BJ (cell line): Measurements from ENCODE around the gene TJP3. TPM values are rescaled to one million over a fixed set of nuclear protein-coding genes. Genes with fewer than 3 reads are reported as not detected.

ENCODE experiments used
- CTCF ChIA-PET: fragments of 350-600 bp; formaldehyde crosslinking; extraction: SDS; loops from one replicate; lab custom pipeline; 2021; ENCODE audit warnings: antibody characterized with exemption, inconsistent platforms; lab: Yijun Ruan, JAX
- POLR2A ChIA-PET: fragments of 300-600 bp; sonication (Branson Sonifier 250); formaldehyde crosslinking; extraction: SDS; loops from one replicate; lab custom pipeline; 2021; ENCODE audit warnings: antibody characterized with exemption; lab: Charles Lee
- DNase-seq: peaks from one replicate; pipeline ENCODE4 v3.0.0-alpha.2; 2011; ENCODE audit warnings: low read depth
- H3K27me3 ChIP-seq: 2 replicates; pipeline ENCODE4 v1.6.0; 2011; ENCODE audit warnings: low read length; ENCODE audit not compliant: control insufficient read depth, insufficient read depth
- H3K36me3 ChIP-seq: 2 replicates; pipeline ENCODE4 v1.5.1; 2011; ENCODE audit warnings: low read length; ENCODE audit not compliant: control insufficient read depth, insufficient read depth
- H3K4me3 ChIP-seq: 2 replicates; pipeline ENCODE4 v1.5.1; 2011; ENCODE audit warnings: low read depth, mild to moderate bottlenecking, control low read depth, low read length
- CTCF ChIP-seq: IDR thresholded peaks from 2 replicates; pipeline ENCODE4 v1.5.1; 2011; ENCODE audit warnings: low read depth, mild to moderate bottlenecking, control low read depth, inconsistent platforms, low read length, moderate library complexity; ENCODE audit not compliant: insufficient read depth
- polyA plus RNA-seq: library from polyadenylated mRNA; depleted of rRNA; stranded (reverse); fragments of >200 nt; gene quantifications from 2 replicates; pipeline ENCODE4 v1.2.3, GENCODE V29; 2011

TJP3 gene
- polyA plus RNA-seq, 1 experiment: not detected

GRCh38 chr19:3679138-3679537 lies 29.0 kb upstream of the TJP3 start:
- no peaks in the 10 kb centered on the region for H3K27me3 ChIP-seq
- ChIA-PET POLR2A (no interaction called here), CTCF (interaction anchor here (1.5 kb wide), 1 partner anchor 11 kb away, joined by 3 read pairs; no protein-coding TSS in a partner anchor)
- no peak overlapping the region for H3K4me3 ChIP-seq
- TF ChIP-seq CTCF: no peak
- H3K36me3 ChIP-seq: peaks cover 9% of the 10 kb centered on the region
- DNase-seq: no peak

- H3K27me3 ChIP-seq: no peaks in the 10 kb centered on the region
- no peak for TF ChIP-seq CTCF
- DNase-seq: no peak
- POLR2A ChIA-PET: no interaction called here
- no peak overlapping the region for H3K4me3 ChIP-seq
- peaks cover 13% of the 10 kb centered on the region for H3K36me3 ChIP-seq
- CTCF ChIA-PET: interaction anchor here (1.5 kb wide), 1 partner anchor 11 kb away, joined by 3 read pairs; no protein-coding TSS in a partner anchor
These were observed 28.6 kb upstream of the TJP3 start for GRCh38 chr19:3679581-3679980.

- no peak for TF ChIP-seq CTCF
- H3K36me3 ChIP-seq: peaks cover 13% of the 10 kb centered on the region
- ChIA-PET POLR2A (no interaction called here), CTCF (no interaction called here)
- H3K27me3 ChIP-seq: no peaks in the 10 kb centered on the region
- no peak overlapping the region for H3K4me3 ChIP-seq
- no peak for DNase-seq
These were observed 27.2 kb upstream of the TJP3 start for GRCh38 chr19:3680939-3681338.

- Histone ChIP-seq H3K27me3 (no peaks in the 10 kb centered on the region), H3K36me3 (peaks cover 13% of the 10 kb centered on the region), H3K4me3 (no peak overlapping the region)
- TF ChIP-seq CTCF: no peak
- ChIA-PET POLR2A (no interaction called here), CTCF (interaction anchor here (1.3 kb wide), 1 partner anchor 10 kb away, joined by 4 read pairs; no protein-coding TSS in a partner anchor)
- no peak for DNase-seq
These were observed 25.9 kb upstream of the TJP3 start for GRCh38 chr19:3682286-3682685.

GRCh38 chr19:3682741-3683404 lies 25.3 kb upstream of the TJP3 start:
- CTCF ChIA-PET: interaction anchor here (1.3 kb wide), 1 partner anchor 11 kb away, joined by 4 read pairs; no protein-coding TSS in a partner anchor
- Histone ChIP-seq H3K4me3 (no peak overlapping the region), H3K27me3 (no peaks in the 10 kb centered on the region), H3K36me3 (peaks cover 13% of the 10 kb centered on the region)
- POLR2A ChIA-PET: no interaction called here
- DNase-seq: no peak
- TF ChIP-seq CTCF: no peak
